HCT116 (cell line): ENCODE results near the gene FAM83D. TPM values are rescaled to one million over a fixed set of nuclear protein-coding genes. Genes with fewer than 3 reads are reported as not detected.

ENCODE experiments used
- ATAC-seq: fragments of 200-7000 bp; cut with Tn5 transposase; 2 replicates; pipeline ENCODE4 v1.9.1; 2020; ENCODE audit warnings: mild to moderate bottlenecking, moderate library complexity
- BruUV-seq: library from RNA; stranded (reverse); fragments of 400-500 nt; replicated peaks from 2 replicates; lab custom pipeline; 2021; lab: Mats Ljungman, UMichigan
- CTCF ChIA-PET: fragments of 300-600 bp; sonication (Branson Sonifier 250); formaldehyde crosslinking; loops from one replicate; lab custom pipeline; 2021; ENCODE audit warnings: antibody characterized with exemption; lab: Charles Lee
- POLR2A ChIA-PET: fragments of 300-600, 350-600 bp; sonication (Branson Sonifier 250); formaldehyde crosslinking; loops from one replicate; lab custom pipeline; 2021; ENCODE audit warnings: antibody characterized with exemption; lab: Charles Lee
- RAD21 ChIA-PET, 2 experiments: fragments of 300-600 bp; sonication (Branson Sonifier 250); formaldehyde crosslinking; loops; one replicate each; lab custom pipeline; 2023; ENCODE audit warnings: low total read pairs in 2 of 2; ENCODE audit not compliant: uncharacterized antibody in 2 of 2, unreplicated experiment in 2 of 2, low non-redundant PET in 1 of 2; lab: Charles Lee
- DNase-seq: peaks from one replicate; pipeline ENCODE4 v3.0.0-alpha.2; 2010; ENCODE audit warnings: low read depth, low spot score
- H2AFZ ChIP-seq: fragments of 200-600 bp; shearing (Covaris generic), sonication (generic); 2 replicates; pipeline ENCODE4 v1.6.1; 2017; ENCODE audit warnings: low read depth, mixed run types, mixed read lengths, antibody characterized with exemption, low read length; ENCODE audit not compliant: poor library complexity, severe bottlenecking
- H3K27ac ChIP-seq: 2 replicates; pipeline ENCODE4 v1.5.1; 2012; ENCODE audit warnings: low read depth, low read length
- H3K27me3 ChIP-seq: fragments of 200-600 bp; sonication (generic); 2 replicates; pipeline ENCODE4 v1.6.1; 2016; ENCODE audit warnings: mixed run types, low read length, mixed read lengths; ENCODE audit not compliant: insufficient read depth
- H3K36me3 ChIP-seq, 2 experiments: fragments of 200-500 bp in 1 of 2; fragments of 200-600 bp in 1 of 2; sonication (Bioruptor generic) in 1 of 2; sonication (generic) in 1 of 2; 2 replicates each; pipeline versions ENCODE4 v1.5.1 to v1.6.1; 2014 to 2016; ENCODE audit warnings: low read length in 2 of 2, inconsistent platforms in 1 of 2, mixed read lengths in 1 of 2, mixed run types in 1 of 2; ENCODE audit not compliant: insufficient read depth in 2 of 2, control insufficient read depth in 1 of 2
- H3K4me1 ChIP-seq, 2 experiments: fragments of 200-600 bp in 1 of 2; sonication (generic) in 1 of 2; 2 replicates each; pipeline versions ENCODE4 v1.5.1 to v1.6.1; 2012 to 2017; ENCODE audit warnings: low read length in 2 of 2, inconsistent platforms in 1 of 2, mild to moderate bottlenecking in 1 of 2, mixed read lengths in 1 of 2, mixed run types in 1 of 2, moderate library complexity in 1 of 2; ENCODE audit not compliant: insufficient read depth in 2 of 2, control insufficient read depth in 1 of 2
- H3K4me2 ChIP-seq: fragments of 200-600 bp; sonication (generic); 2 replicates; pipeline ENCODE4 v1.6.1; 2017; ENCODE audit warnings: mixed run types, low read length, mixed read lengths
- H3K4me3 ChIP-seq, 2 experiments: fragments of 200-600 bp in 1 of 2; sonication (generic) in 1 of 2; replicated peaks in 1 of 2; 2 replicates each; pipeline ENCODE4 v1.5.1; 2011 to 2016; ENCODE audit warnings: low read length in 2 of 2, control low read depth in 1 of 2, low read depth in 1 of 2, mild to moderate bottlenecking in 1 of 2, mixed read lengths in 1 of 2, mixed run types in 1 of 2
- H3K79me2 ChIP-seq: fragments of 200-600 bp; sonication (generic); 2 replicates; pipeline ENCODE4 v1.6.1; 2017; ENCODE audit warnings: mild to moderate bottlenecking, mixed run types, low read length, moderate library complexity, mixed read lengths; ENCODE audit not compliant: insufficient read depth
- H3K9ac ChIP-seq: fragments of 200-600 bp; sonication (generic); 2 replicates; pipeline ENCODE4 v1.6.1; 2016; ENCODE audit warnings: low read length, mixed read lengths
- H3K9me2 ChIP-seq: fragments of 200-600 bp; sonication (generic), shearing (Covaris generic); 2 replicates; pipeline ENCODE4 v1.6.1; 2017; ENCODE audit warnings: mixed run types, mild to moderate bottlenecking, moderate library complexity; ENCODE audit not compliant: insufficient read depth
- H3K9me3 ChIP-seq, 2 experiments: fragments of 200-500 bp in 1 of 2; fragments of 200-600 bp in 1 of 2; sonication (Bioruptor generic) in 1 of 2; sonication (generic) in 1 of 2; 2 replicates each; pipeline ENCODE4 v1.6.1; 2014 to 2017; ENCODE audit warnings: low read length in 2 of 2, mixed read lengths in 2 of 2, inconsistent platforms in 1 of 2, low read depth in 1 of 2, mild to moderate bottlenecking in 1 of 2, mixed run types in 1 of 2, moderate library complexity in 1 of 2; ENCODE audit not compliant: control insufficient read depth in 1 of 2, insufficient read depth in 1 of 2
- H4K20me1 ChIP-seq: fragments of 200-600 bp; sonication (generic), shearing (Covaris generic); 2 replicates; pipeline ENCODE4 v1.6.1; 2017; ENCODE audit warnings: mixed run types, mild to moderate bottlenecking, moderate library complexity; ENCODE audit not compliant: insufficient read depth
- ATF3 ChIP-seq: IDR thresholded peaks from 2 replicates; pipeline ENCODE4 v1.6.1; 2012
- CEBPB ChIP-seq: IDR thresholded peaks from 2 replicates; pipeline ENCODE4 v1.6.1; 2012; ENCODE audit warnings: low read depth
- CTCF ChIP-seq, 3 experiments: fragments of 200-600 bp in 1 of 3; sonication (generic) in 1 of 3; IDR thresholded peaks in 2 of 3; conservative IDR thresholded peaks in 1 of 3; 2 replicates each; pipeline ENCODE4 v1.5.1; 2012 to 2017; ENCODE audit warnings: low read depth in 2 of 3, low read length in 2 of 3, antibody characterized with exemption in 1 of 3, borderline replicate concordance in 1 of 3, control low read depth in 1 of 3, mild to moderate bottlenecking in 1 of 3, mixed read lengths in 1 of 3, mixed run types in 1 of 3, moderate library complexity in 1 of 3; ENCODE audit not compliant: insufficient read depth in 1 of 3
- EGR1 ChIP-seq: IDR thresholded peaks from 2 replicates; pipeline ENCODE4 v1.6.1; 2012; ENCODE audit warnings: low read depth
- EZH2 ChIP-seq: fragments of 200-600 bp; sonication (generic); IDR thresholded peaks from 2 replicates; pipeline ENCODE4 v1.6.1; 2017; ENCODE audit warnings: antibody characterized with exemption, mixed run types
- EZH2phosphoT487 ChIP-seq: fragments of 200-600 bp; IDR thresholded peaks from 2 replicates; pipeline ENCODE4 v1.6.1; 2018; ENCODE audit warnings: antibody characterized with exemption, borderline replicate concordance
- FOSL1 ChIP-seq: IDR thresholded peaks from 2 replicates; pipeline ENCODE4 v1.6.1; 2012; ENCODE audit warnings: low read depth
- MAX ChIP-seq: IDR thresholded peaks from 2 replicates; pipeline ENCODE4 v1.6.1; 2012
- POLR2A ChIP-seq: IDR thresholded peaks from 2 replicates; pipeline ENCODE4 v1.7.0; 2011; ENCODE audit warnings: borderline replicate concordance; ENCODE audit not compliant: insufficient read depth, insufficient read length; ENCODE audit errors: extremely low read depth
- POLR2AphosphoS5 ChIP-seq: IDR thresholded peaks from 2 replicates; pipeline ENCODE4 v1.6.1; 2011; ENCODE audit warnings: mild to moderate bottlenecking, low read depth, low read length, moderate library complexity
- RAD21 ChIP-seq: IDR thresholded peaks from 2 replicates; pipeline ENCODE4 v1.6.1; 2012; ENCODE audit warnings: low read depth, mild to moderate bottlenecking
- SIN3A ChIP-seq: IDR thresholded peaks from 2 replicates; pipeline ENCODE4 v1.6.1; 2012; ENCODE audit warnings: low read depth
- SRF ChIP-seq: IDR thresholded peaks from 2 replicates; pipeline ENCODE4 v1.6.1; 2012; ENCODE audit warnings: low read depth
- YY1 ChIP-seq: IDR thresholded peaks from 2 replicates; pipeline ENCODE4 v1.6.1; 2011; ENCODE audit warnings: low read length, low read depth, moderate library complexity, mild to moderate bottlenecking; ENCODE audit not compliant: insufficient replicate concordance; ENCODE audit errors: extremely low read depth
- ZBTB33 ChIP-seq: IDR thresholded peaks from 2 replicates; pipeline ENCODE4 v1.6.1; 2011; ENCODE audit warnings: mild to moderate bottlenecking, low read length, moderate library complexity; ENCODE audit not compliant: insufficient replicate concordance; ENCODE audit errors: extremely low read depth
- ZFX ChIP-seq: fragments of 450-650 bp; IDR thresholded peaks from 2 replicates; pipeline ENCODE4 v1.6.1; 2017
- ZNF274 ChIP-seq: fragments of 200-500 bp; sonication (Bioruptor generic); IDR thresholded peaks from 2 replicates; pipeline ENCODE4 v1.6.1; 2014; ENCODE audit warnings: mild to moderate bottlenecking, low read depth, low read length, inconsistent platforms
- intact Hi-C: fragments of 100-400 bp; cut with micrococcal nuclease; formaldehyde crosslinking; loops from 2 replicates; pipeline ENCODE4 v1.10.0; 2022
- total RNA-seq: library from RNA; stranded (reverse); gene quantifications from one replicate; pipeline ENCODE4 v1.2.1, GENCODE V29; 2021; ENCODE audit not compliant: unreplicated experiment

Gene FAM83D
- total RNA-seq, 1 experiment from 2014 or later: 51.1 TPM

GRCh38 chr20:38986663-38987062 lies 60.4 kb downstream of the FAM83D start:
- H2AFZ ChIP-seq: no peak overlapping the region
- ATAC-seq: no peak
- ChIA-PET RAD21 (no interaction called here), POLR2A (no interaction called here), CTCF (interaction anchor here (1.0 kb wide), 1 partner anchor 25 kb away, joined by 3 read pairs; the partner anchor contains the start of gene DHX35)
- BruUV-seq: no TSS peak
- TF ChIP-seq FOSL1: no peak
- TF ChIP-seq RAD21: no peak
- TF ChIP-seq POLR2A: no peak
- no peak for TF ChIP-seq SRF
- TF ChIP-seq ATF3: no peak
- no peak for TF ChIP-seq ZBTB33
- TF ChIP-seq ZNF274: no peak
- TF ChIP-seq CTCF (IDR thresholded peaks at IDR 0.05 in 2 of 3, conservative IDR thresholded peaks at IDR 0.05 in 1 of 3; ENCODE audit: borderline replicate concordance in 1 of 3, insufficient read depth in 1 of 3, low read depth in 2 of 3, low read length in 2 of 3): no peak
- no peak for TF ChIP-seq YY1
- no peak for TF ChIP-seq EGR1
- no peak for TF ChIP-seq MAX
- no peak for TF ChIP-seq CEBPB
- TF ChIP-seq ZFX: no peak
- no peak for TF ChIP-seq POLR2AphosphoS5
- TF ChIP-seq EZH2: no peak
- TF ChIP-seq EZH2phosphoT487: no peak
- TF ChIP-seq SIN3A: no peak
- peaks cover 11% of the 10 kb centered on the region; the same call in 1 of the 2 replicates for H3K79me2 ChIP-seq
- no peak for DNase-seq
- H3K4me3 ChIP-seq: no peak overlapping the region
- no peak overlapping the region for H3K27ac ChIP-seq
- no peaks in the 10 kb centered on the region for H3K9me2 ChIP-seq
- no peak overlapping the region for H3K4me2 ChIP-seq
- H3K36me3 ChIP-seq: peaks cover 2 to 6% of the 10 kb centered on the region in 2 experiments; a peak in 1 of 4 replicates
- no peak overlapping the region for H3K9ac ChIP-seq
- no peaks in the 10 kb centered on the region for H3K9me3 ChIP-seq
- 0 out of 2 replicates have a peak, but pooled peaks cover 4% of the 10 kb centered on the region for H4K20me1 ChIP-seq
- no peaks in the 10 kb centered on the region for H3K27me3 ChIP-seq
- H3K4me1 ChIP-seq: peaks cover 10 to 15% of the 10 kb centered on the region in 2 experiments
- intact Hi-C loops: no loop called here
